HPDE6-E6E7 (cell line): ENCODE data around the gene CD34.
"Not testable (repeated sequence)": the region's sequence is repeated elsewhere in the genome, so short reads cannot be mapped to it uniquely, and the experiment has no call there.

Experiments used
- DNase-seq: peaks from one replicate; pipeline ENCODE4 v3.0.0; 2011; ENCODE audit warnings: missing footprints; ENCODE audit errors: extremely low spot score

CD34 gene, protein sequence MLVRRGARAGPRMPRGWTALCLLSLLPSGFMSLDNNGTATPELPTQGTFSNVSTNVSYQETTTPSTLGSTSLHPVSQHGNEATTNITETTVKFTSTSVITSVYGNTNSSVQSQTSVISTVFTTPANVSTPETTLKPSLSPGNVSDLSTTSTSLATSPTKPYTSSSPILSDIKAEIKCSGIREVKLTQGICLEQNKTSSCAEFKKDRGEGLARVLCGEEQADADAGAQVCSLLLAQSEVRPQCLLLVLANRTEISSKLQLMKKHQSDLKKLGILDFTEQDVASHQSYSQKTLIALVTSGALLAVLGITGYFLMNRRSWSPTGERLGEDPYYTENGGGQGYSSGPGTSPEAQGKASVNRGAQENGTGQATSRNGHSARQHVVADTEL

DNA sequence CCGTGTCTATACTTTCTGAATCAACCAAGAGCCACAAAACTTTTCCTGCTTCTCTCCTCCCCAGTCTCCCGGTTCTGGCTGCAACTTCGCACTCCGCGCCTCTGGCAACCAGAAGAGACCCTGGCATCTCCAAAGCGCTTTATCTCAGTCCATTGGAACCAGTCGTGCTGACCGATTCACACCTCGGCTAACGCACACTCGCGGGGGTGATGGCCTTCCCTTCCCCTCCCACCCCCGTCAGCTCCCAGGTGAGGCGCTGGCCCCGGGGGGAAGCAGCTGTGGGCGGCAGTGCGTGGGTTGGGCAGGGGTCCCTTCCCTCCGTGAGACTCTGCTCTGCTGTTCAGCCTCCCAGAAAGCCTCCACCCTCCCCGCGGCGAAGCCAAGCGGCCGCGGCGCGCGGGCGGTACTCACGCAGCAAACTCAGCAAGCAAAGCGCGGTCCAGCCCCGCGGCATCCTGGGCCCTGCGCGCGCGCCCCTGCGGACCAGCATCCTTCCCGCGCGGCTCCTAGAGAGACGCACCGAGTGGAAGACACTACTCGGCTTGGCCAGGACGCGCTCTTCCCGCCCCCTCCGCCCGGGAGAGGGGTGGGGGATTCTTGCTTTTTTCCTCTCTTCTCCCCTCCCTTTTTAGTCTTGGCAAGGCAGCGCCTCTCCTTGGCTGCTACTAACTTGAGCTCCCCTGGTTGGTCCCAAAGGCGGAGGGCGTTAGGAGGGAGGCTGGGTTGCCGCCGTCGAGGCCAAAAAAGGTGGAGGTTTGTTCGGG lies at the start of gene CD34:
CD34 (minus strand) TSS at position 535 of the 764 bp plus-strand sequence; CDS start at position 490, 45 bp downstream.
- no peak for DNase-seq

DNA sequence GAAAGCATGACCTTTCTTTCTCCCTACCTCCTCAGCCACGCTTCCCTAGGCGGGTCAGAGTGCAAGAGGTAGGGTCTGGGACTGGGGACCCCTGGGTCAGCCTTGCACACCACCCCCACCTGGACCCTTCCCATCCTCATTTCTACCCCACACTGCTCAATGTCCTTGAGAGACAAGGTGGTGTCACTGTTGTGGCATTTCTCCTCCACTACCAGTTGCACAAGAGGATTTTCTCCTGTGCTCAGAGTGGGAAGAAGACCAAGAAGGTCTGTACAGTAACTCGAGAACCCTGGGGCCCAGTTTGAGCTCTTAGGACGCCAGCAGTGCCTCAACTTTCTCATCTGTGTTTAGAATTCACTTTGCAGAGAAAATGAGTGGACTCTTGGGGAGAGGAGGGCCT lies 49.4 kb upstream of the CD34 start:
- no peak for DNase-seq

DNA sequence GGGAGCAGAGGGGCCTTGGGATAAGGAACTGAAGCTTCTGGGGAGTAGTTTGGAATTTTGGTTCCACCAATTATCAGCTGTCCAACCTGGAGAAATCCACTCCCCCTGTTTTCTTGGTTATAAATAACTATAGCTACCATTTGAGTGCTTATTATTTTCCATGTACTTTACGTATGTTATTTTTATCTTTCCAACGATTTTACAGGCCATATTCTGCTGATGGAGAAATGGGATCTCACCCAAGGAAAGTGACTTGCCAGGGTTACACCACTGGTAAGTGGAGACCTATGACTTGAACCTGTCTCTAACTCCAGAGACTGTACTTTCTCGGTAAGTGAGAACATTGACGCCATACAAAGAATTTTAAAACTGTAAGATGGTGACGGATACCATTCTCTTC lies 49.0 kb upstream of the CD34 start:
- no peak for DNase-seq

DNA sequence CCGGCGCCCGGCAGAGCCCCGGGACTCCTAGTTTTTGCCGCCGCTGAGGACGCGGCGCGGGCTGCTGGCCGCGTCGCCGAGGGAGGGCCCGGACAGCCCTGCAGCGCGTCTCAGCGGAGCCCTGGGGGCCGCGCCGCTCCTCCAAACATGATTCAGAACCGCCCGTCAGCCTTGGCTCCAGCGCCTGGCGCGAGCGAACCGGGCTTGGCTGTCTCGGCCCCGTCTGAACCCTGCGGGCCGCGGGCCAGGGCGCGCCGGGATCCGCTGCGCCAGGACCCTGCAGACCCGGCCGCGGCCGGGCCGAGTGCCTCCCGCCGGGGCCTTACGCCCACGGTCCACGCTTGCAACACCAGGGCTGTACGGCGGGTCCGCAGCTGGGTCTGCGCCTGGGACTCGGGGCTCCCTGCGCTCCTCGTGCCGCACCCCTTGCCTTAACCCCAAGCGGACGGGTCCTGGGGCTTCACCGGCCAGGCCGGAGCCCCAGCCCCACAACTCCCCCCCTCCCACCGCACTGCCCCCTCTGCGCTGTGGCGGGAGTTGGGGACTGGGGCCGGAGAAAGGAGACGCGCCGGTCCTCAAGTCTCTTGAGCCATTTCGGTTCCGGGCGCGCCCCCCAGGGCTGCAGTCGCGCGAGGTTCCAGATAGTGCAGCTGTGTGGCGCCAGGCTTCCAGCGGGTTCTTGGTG lies 48.4 kb upstream of the CD34 start:
- DNase-seq, result no peak

DNA sequence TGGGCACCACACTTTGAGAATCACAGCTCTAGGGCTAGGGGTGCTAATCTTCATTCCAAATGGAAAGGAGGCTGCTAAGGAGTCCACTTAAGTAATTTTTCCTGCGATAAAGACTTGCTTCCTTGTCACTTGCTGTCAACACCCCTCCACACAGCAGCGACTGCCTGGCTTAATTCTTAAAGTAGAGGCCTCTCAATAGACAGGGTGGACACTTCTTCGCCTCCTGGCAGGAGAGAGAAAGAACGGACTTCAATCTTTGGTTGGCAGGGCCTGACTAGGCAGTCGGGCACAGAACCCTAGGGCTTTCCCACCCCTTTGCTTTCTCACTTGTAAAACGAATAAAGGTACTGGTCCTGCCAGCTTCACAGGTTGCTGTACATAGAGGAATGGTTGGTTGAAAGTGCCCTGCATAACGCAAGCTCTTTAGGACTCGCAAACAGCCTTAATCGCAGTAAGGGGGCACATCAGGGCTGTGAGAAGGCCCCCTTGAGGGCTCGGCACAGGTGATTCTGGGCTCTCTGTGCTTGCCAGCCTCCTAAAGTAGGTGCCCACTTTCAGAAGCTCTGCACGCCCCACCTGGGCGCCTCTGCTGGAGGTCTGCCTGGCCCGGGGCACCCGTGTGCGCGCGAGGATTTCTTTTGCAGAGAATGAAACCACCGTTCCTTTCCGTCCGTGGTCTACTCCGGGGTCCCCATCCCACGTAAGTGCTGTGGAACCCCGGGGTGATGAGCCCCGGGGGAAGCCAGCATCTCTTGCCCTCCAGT lies 47.6 kb upstream of the CD34 start:
- no peak for DNase-seq

DNA sequence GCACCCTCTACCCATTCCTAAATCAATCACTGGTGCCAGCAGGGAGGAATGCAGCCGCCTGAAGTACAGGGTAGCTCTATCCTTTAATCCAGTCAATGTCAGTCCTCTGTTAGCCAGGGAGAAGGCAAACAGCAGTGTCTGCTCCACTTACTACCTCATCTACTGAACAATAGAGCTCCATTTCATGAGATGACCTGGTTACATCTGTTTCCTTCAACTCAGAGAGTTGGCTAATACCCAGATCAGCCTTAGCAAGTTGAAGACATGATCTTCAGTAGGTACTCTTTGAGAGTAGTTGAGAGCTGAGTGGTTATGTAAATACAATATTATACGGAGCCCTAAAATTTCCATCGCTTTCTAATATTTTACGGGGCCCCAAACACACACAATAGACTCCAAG lies 46.1 kb upstream of the CD34 start:
- DNase-seq, result no peak

DNA sequence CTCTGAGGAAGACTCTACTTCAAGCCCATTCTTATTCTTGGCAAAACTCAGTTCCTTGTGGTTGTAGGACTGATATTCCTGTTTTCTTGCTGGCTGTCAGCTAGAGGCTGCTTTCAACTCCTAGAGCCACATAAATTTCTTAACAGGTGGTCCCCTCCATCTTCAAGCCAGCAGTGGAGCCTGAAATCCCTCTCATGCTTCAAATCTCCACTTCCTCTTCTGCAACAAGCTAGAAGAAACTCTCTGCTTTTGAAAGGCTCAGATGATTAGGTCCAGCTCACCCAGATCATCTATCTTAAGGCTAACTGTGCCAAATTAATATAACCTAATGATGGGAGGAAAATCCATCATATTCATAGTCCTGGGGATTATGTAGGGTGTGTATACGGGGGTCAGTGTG lies 43.2 kb upstream of the CD34 start:
- DNase-seq, result no peak

DNA sequence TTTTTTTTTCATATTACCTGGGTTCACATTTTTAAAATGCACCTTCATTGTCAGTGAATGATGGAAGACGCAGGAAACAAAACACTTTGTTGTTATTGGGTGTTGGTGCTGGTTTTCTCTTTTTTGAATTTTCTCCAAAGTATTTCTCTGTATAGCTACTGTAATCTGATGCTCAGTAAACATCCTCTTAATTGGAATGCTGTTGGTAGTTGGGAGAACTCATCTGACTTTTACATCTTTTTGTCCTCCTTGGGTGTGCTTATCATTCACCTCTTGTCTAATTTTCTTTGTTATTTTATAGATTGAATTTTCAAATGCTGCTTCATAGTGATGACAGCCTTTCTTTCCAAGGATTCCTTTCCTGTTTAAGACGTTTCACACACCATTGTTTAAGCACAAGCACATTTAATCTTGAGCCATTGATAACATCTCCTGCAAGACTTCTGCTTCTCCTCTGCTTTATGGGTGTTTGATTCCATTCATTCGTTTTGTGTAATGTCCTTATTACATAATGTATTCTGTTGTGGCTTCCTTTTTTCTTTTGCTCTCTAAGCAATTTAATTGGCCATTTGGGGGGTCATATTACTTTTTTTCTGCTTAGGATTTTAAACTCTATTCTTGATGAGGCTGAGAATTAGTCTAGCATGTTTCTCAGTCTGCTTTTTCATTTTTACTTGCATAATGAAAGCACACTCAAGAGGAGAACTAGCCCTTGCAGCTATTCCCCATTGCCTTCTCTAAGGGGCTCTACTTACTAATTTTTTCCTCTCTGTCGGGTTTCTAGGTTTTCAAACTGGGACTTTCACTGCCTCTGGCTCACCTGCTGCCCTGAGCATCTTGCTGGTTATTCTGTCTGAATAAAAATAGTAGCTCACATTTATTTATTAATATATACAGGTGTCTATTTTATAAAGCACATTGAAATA lies 42.0 kb upstream of the CD34 start:
- no peak for DNase-seq

DNA sequence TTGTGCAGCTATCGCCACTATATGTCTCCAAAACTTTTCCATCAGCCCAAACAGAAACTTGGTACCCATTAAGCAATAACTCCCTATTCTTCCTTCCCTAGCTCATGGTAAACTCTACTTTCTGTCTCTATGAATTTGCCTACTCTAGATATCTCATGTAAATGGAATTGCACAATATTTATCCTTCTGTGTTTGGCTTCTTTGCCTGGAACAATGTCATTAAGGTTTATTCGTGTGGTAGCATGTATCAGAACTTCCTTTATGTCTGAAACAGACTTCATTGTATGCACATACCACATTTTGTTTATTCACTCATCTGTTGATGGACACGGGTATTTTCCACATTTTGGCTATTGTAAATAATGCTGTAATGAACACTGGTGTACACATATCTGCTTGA lies 40.7 kb upstream of the CD34 start:
- DNase-seq, result no peak

DNA sequence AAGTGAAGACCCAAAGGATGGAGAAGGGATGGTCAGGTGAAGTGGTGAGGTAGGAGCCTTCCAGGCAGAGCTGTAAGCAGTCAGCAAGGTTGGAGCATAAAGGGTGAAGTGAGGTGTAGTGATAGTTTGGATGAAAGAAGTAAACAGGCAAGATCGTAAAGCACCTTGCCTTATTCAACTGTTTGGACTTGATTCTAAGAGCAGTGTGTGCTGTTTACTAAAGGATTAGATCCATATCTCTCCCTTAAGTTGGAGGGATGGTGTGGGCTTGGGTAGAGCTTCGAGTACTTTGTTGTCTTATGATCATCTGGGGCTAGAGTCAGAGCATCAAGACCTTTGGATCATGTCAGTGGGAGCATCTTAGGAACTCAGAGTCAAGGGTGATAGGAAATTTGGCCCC lies 39.8 kb upstream of the CD34 start:
- DNase-seq, result no peak

DNA sequence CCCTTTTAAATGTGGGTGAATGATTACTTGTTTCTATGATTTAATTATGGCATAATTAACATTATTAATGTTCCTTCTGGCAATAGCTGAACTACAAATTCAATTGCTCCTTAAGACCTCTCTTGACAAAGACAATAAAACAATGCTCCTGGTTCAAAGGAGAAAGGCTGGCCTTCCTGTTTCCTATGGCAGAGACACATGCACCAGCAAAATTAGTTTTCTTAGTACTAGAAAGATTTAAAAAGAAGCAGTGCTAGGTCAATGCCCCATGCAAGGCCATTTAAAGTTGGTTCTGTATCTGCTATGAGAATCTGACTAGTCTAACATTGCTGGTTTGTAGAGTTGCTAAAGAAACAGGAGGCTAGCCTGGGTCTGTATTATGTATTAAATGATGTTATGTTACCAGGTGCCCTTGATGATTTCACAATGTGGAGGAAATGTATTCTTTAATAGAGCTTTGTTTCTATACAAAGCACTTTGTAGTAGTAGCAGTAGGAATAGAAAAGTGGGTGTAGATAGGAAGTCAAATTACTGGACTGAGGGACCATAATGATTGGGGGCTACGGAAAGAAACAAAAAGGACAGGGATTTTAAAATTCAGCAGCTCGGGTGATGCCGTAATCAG lies 38.8 kb upstream of the CD34 start:
- DNase-seq, result no peak

DNA sequence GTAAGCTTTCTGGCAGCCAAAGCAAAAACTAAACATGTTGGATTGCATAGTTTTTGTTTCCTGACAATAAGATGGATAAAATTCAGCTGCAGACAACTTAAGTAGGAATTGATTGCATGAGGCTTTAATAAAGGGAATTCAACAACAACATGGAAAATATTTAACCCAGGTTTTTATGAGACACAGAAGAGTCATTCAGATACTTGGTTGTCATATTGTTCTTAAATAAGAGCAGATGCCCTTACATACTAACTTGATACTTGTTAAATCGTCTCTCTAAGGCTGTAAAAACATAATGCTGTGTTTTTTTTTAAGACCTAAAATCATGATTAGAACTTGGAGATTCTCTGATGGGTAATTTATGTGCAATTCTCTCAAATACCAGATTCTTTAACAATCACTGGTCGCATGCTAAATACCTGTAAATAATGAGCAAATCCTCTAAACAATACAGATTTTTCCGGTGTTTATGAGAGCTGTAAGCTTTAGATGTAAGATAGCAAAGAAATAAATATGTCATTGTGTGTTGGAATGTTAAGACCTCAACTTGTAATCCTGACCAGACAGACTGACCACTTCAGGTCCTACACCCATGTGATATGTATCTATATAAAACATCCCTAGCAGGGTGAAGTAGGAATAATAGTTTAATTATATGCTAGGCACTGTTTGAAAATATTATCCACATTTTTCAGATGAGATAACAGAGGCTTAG lies 37.8 kb upstream of the CD34 start:
- no peak for DNase-seq

DNA sequence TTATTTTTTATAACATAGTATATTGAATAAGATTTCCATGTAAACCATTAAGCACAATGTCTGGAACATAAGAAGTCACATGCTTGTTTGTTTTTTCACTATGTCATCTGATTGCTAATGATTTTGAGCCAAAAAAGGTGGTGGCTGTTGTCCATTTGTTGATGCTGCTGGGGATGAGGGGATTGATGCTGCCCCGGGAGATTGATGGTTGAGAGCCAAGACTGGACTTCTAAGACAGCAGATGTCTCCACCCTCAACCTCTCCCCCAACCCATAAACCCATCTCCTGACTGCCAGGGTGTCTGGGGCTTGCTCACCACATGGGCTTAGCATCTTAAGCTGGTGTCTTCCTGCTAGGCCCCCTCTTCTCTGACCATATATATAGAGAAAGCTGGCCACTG lies 35.8 kb upstream of the CD34 start:
- DNase-seq, result no peak

DNA sequence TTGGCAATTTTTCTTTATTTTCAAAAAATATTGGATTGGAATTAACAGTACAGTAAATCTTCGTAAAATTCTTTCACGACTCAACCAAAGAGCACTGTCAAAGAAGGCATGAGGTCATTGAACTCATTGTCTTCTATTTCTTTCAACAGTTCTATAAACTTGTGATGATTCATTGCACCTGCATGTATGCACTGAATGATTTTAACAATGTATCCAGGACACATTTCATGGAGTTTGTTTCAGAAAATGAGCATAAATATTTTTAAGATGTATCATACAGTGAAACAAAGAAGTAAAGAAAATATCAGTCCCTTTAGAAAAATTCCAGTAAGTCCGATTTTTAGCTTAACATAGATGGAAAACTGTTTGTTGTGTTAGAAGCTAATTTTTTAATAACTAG lies 33.6 kb upstream of the CD34 start:
- DNase-seq, result peak; percentile 42

DNA sequence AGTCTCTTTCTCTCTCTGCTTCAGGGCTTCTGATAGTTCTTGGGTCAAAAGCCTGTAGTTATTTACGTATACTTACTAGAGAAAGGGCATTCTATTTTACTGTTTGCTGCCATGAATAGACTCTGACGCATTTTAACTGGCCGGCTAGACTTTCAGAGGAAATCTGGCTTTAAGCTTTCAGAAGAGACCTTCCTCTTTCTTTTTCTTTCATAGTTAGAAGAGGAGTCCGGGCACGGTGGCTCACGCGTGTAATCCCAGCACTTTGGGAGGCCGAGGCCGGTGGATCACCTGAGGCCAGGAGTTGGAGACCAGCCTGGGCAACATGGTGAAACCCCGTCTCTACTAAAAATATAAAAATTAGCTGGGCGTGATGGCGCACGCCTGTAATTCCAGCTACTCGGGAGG lies 31.4 kb upstream of the CD34 start:
- not testable (repeated sequence) for DNase-seq

DNA sequence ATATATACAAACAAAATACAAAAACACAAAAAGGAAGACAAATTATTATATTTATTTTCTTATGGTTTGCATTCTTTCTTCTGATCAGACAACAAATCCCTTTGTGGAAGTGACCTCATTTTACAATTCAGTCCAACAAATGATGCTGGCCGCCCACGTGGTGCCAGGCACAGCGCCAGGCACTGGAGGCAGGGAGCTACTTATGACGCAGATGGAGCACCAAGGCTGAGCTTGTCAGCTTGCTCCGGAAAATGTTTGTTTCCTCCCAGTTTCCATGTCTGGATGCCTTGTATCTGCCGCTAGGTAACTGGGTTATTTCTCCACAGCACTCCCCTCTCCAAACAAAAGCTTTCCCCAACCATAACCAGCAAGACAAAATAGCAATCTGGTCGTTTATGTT lies 30.7 kb upstream of the CD34 start:
- DNase-seq, result no peak

DNA sequence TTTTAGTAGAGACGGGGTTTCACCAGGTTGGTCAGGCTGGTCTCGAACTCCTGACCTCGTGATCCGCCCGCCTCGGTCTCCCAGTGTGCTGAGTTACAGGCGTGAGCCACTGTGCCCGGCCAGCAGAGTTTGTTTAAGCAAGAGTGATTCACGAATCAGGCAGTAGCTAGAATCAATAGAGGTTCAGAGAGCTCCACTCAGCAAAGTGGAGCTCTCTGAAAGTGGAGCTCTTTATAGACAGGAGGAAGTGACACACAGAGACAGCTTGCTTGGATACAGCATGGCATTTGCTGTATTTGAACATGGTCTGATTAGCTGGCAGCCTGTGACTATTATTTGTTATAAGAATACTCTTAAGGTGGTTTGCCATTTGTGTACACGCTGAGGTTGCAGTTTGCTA lies 27.1 kb upstream of the CD34 start:
- no peak for DNase-seq

DNA sequence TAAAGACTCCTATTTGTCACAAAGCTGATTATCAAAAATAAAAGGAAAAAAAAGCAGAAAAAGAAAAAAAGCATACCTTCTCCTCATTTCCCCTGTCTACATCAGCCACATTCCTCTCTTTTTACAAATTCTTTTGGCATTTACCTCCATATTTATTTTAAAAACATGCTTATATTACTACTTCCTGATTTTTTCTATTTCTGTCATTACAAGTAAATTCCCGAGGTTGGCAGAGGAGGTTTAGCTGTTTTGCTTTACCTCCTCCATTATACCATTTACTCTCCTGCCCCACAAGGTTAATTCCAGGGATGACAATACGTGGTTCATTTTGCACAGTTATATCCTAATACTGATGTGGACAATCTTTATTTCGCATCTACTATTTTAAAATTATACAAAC lies 26.3 kb upstream of the CD34 start:
- no peak for DNase-seq

DNA sequence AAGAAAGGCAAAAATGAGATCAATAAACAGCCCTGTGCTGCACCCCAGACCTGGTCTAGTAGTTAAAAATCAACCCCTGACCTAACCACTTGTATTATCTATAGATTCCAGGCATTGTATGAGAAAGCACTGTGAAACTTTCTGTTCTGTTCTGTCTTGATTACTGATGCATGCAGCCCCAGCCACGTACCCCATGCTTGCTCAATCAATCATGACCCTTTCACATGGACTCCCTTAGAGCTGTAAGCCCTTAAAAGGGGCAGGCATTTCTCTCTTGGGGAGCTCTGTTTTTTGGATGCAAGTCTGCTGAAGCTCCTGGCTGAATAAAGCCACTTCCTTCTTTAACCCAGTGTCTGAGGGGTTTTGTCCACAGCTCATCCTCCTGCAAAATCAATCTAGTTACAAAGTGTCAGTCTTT lies 24.2 kb upstream of the CD34 start:
- no peak for DNase-seq
